ENCODE data around the gene TMCO6. TPM values are rescaled to one million over a fixed set of nuclear protein-coding genes. Genes with fewer than 3 reads are reported as not detected.
A peak's percentile ranks its signal among the peaks of the same experiment; 100 is the strongest.
"Not testable (repeated sequence)": the region's sequence is repeated elsewhere in the genome, so short reads cannot be mapped to it uniquely, and the experiment has no call there.

TMCO6 gene
- total RNA-seq, 1 donor, result 13.7 TPM

DNA sequence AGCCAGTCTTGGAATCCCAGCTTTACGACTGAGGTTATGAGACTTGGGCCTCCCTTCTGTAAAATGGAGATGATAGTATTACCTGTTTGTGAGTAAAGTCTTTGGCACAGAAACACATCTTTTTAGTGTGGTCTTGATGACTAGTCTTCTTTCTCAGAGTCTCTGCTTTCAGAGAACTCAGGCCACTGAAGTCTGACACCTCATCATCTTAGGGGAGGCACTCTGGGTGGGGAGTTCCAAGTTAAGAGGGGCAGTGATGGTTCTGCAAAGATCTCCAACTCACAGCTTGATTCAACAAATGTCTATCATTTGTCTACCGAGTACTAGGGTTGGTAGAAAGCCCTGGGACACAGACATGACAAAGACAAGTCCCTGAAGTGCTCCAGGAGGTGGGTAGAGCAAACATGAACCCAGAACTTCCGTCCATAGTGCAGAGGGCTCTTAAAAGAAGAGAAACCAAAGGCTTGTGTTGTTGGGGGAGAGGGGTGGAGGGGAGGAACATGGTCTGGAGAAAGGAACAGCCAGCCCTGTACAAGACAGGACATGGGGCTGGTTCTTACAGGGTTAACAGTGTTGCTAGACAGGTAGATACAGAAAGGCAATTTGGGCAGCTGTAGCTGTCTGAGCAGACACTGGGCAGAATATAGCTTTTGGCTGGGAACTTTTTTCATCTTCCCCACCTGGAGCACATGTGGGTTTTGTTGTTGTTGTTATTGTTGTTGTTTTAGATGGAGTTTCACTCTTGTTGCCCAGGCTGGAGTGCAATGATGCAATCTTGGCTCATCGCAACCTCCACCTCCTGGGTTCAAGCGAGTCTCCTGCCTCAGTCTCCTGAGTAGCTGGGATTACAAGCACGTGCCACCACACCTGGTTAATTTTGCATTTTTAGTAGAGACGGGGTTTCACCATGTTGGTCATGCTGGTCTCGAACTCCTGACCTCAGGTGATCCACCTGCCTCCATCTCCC is 3.7 kb upstream of the TMCO6 start:
- H3K9me3 ChIP-seq (ENCODE audit: low read depth, low read length), result no peaks in the 10 kb centered on the region
- H3K4me1 ChIP-seq (ENCODE audit: insufficient read depth, low read length), result peaks cover 72% of the 10 kb centered on the region
- no peak overlapping the region for H3K4me3 ChIP-seq (ENCODE audit: low read length)
- H3K27me3 ChIP-seq (ENCODE audit: insufficient read depth, low read length), result peaks cover 3% of the 10 kb centered on the region

GRCh38 chr5:140637371-140638100 is 1.7 kb upstream of the TMCO6 start:
- Histone ChIP-seq H3K9me3 (ENCODE audit: low read depth, low read length) (no peaks in the 10 kb centered on the region), H3K27me3 (ENCODE audit: insufficient read depth, low read length) (no peaks in the 10 kb centered on the region), H3K4me1 (ENCODE audit: insufficient read depth, low read length) (peaks cover 64% of the 10 kb centered on the region), H3K4me3 (ENCODE audit: low read length) (no peak overlapping the region)

DNA sequence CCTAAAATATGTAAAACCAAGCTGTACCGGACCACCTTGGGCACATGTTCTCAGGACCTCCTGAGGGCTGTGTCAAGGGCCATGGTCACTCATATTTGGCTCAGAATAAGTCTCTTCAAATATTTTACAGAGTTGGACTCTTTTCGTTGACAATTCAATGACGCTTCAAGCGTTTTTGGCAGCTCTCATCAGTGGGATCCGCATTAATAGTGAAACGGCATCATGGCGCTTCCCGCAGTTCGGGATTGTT is 428 bp upstream of the TMCO6 start:
- not testable (repeated sequence) for H3K27me3 ChIP-seq (ENCODE audit: insufficient read depth, low read length); H3K9me3 ChIP-seq (ENCODE audit: low read depth, low read length)
- peaks cover 53% of the 10 kb centered on the region for H3K4me1 ChIP-seq (ENCODE audit: insufficient read depth, low read length)
- H3K4me3 ChIP-seq (ENCODE audit: low read length), result peak overlapping the region; percentile 67

DNA sequence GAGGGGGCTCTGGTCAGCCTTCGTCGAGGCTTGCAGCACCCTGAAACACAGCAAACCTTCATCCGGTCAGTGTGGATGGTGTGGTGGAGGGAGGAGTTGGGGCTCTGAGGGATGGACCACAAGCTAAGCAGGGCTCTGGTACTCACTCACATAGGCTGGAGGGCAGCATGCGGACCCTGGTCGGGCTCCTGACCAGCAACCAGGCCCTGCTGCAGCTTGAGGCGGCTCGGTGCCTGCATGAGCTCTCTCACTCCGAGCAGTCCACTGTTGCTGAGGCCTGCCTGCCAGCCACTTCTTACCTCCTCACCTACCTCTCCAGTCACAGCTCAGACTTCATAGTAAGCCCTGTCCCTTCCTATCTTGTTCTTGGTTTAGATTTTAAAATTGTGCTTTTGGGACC is 2.5 kb downstream of the TMCO6 start:
- no peaks in the 10 kb centered on the region for H3K9me3 ChIP-seq (ENCODE audit: low read depth, low read length)
- H3K4me1 ChIP-seq (ENCODE audit: insufficient read depth, low read length), result peaks cover 48% of the 10 kb centered on the region
- H3K27me3 ChIP-seq (ENCODE audit: insufficient read depth, low read length), result no peaks in the 10 kb centered on the region
- no peak overlapping the region for H3K4me3 ChIP-seq (ENCODE audit: low read length)

DNA sequence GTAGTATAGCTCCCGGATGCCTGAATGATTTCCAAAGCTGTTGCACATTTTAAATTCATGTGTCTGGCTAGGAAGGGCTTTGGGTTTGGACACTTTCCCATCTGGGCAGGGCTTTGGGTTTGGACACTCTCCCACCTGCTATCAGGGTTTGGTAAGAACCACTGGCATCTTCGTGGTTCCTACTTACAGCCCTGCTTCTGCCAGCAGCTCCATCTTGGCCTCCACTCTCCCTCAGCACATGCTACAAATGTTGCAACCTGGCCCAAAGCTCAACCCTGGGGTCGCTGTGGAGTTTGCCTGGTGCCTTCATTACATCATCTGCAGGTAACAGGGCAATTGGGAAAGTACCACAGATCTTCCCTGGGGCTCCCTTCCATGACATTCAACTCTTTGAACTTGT is 3.5 kb downstream of the TMCO6 start:
- Histone ChIP-seq H3K4me1 (ENCODE audit: insufficient read depth, low read length) (peaks cover 42% of the 10 kb centered on the region), H3K27me3 (ENCODE audit: insufficient read depth, low read length) (no peaks in the 10 kb centered on the region), H3K4me3 (ENCODE audit: low read length) (no peak overlapping the region), H3K9me3 (ENCODE audit: low read depth, low read length) (no peaks in the 10 kb centered on the region)

DNA sequence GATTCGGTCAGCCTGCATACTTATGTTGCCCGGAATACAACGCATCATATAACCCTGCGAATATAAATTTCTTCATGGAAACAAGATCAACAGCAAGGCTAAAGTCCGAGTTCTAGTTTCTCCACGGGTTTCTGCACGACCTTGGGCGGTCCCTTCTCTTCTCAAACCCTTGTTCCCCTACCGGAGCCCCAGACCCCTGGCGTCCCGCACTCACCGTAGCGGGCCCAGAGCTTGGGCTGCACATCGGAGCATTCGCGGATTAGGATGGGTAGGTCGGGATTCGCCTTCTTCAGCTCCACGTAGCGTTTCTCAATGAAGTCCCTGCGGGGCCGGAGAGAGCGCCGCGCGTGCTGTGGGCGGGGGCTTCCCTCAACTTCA is 7.8 kb downstream of the TMCO6 start:
- Histone ChIP-seq H3K9me3 (ENCODE audit: low read depth, low read length) (no peaks in the 10 kb centered on the region), H3K4me1 (ENCODE audit: insufficient read depth, low read length) (peaks cover 35% of the 10 kb centered on the region), H3K27me3 (ENCODE audit: insufficient read depth, low read length) (no peaks in the 10 kb centered on the region), H3K4me3 (ENCODE audit: low read length) (peak overlapping the region; percentile 81)

DNA sequence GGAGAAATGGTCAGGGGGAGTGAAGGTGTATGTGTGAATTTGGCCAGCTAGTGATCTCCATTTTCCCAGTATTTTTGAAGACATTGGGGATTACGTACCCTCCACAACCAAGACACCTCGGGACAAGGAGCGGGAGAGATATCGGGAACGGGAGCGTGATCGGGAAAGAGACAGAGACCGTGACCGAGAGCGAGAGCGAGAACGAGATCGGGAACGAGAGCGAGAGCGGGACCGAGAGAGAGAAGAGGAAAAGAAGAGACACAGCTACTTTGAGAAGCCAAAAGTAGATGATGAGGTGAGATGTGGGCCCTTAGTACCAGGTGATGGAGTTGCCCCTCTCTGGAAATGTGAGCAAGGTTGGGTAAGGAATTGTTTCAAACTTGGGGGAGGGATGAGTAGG is 19.6 kb downstream of the TMCO6 start:
- Histone ChIP-seq H3K4me1 (ENCODE audit: insufficient read depth, low read length) (peaks cover 4% of the 10 kb centered on the region), H3K9me3 (ENCODE audit: low read depth, low read length) (no peaks in the 10 kb centered on the region), H3K27me3 (ENCODE audit: insufficient read depth, low read length) (no peaks in the 10 kb centered on the region), H3K4me3 (ENCODE audit: low read length) (no peak overlapping the region)

DNA sequence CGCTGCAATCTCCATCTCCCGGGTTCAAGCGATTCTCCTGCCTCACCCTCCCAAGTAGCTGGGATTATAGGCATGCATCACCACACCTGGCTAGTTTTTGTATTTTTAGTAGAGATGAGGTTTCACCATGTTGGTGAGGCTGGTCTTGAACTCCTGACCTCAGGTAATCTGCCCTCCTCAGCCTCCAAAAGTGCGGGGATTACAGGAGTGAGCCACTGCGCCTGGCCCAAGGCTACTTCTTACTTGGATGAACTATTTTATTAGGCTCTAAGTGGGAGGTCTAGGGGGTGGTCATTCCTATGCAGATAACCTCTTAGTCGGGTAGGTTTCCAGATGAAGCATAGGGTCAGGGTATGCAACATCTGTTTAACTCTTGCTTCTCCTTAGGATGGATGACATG is 21.1 kb downstream of the TMCO6 start:
- not testable (repeated sequence) for H3K27me3 ChIP-seq (ENCODE audit: insufficient read depth, low read length); H3K9me3 ChIP-seq (ENCODE audit: low read depth, low read length); H3K4me3 ChIP-seq (ENCODE audit: low read length)
- H3K4me1 ChIP-seq (ENCODE audit: insufficient read depth, low read length), result peaks cover 11% of the 10 kb centered on the region

GRCh38 chr5:140664030-140664358 is 24.7 kb downstream of the TMCO6 start:
- H3K4me3 ChIP-seq (ENCODE audit: low read length), result peak overlapping the region; percentile 85
- no peaks in the 10 kb centered on the region for H3K9me3 ChIP-seq (ENCODE audit: low read depth, low read length)
- H3K27me3 ChIP-seq (ENCODE audit: insufficient read depth, low read length), result no peaks in the 10 kb centered on the region
- H3K4me1 ChIP-seq (ENCODE audit: insufficient read depth, low read length), result peaks cover 22% of the 10 kb centered on the region

DNA sequence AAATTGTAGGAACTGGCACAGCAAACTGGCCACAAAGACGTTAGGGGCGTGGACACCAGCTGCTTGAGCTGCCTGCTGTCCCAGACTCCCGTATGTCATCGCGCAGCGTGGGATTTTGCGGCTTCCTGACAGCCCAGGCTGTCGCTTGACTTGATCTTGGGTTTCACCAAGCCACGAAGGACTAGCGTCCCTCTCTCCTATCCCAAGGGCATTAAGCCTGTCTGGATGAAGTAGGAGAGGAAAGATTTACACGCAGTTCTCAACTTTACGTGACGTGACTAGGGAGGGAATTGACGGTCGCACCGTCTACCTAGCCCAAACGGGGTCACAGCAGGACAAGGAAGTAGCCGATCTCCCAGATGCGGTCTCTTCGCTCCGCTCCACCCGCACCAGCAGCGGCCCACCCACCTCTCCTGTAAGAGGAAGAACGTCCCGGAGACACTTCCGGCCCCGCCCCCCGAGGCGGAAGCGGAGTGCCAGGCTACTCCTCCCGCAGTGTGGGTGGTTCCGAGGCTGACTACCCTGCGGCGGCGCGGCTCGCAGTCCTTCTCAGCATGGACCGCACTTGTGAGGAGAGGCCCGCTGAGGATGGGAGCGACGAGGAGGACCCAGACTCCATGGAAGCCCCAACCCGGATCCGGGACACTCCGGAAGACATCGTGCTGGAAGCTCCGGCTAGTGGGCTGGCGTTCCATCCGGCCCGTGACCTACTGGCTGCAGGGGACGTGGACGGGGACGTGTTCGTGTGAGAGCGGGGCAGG is 25.3 kb downstream of the TMCO6 start, which contains the start of gene WDR55:
Gene WDR55 (plus strand): TSS at position 546 of the 761 bp plus-strand sequence. CDS start 9 bp downstream, at position 555.
- peak within 1 kb of the TSS; percentile 85 for H3K4me3 ChIP-seq (ENCODE audit: low read length)

GRCh38 chr5:140671035-140671434 is 31.8 kb downstream of the TMCO6 start:
- not testable (repeated sequence) for H3K27me3 ChIP-seq (ENCODE audit: insufficient read depth, low read length); H3K4me1 ChIP-seq (ENCODE audit: insufficient read depth, low read length); H3K4me3 ChIP-seq (ENCODE audit: low read length); H3K9me3 ChIP-seq (ENCODE audit: low read depth, low read length)

More for the DNA sequence above, 25.3 kb downstream of the TMCO6 start, which contains the start of gene WDR55:
- Histone ChIP-seq H3K27me3 (ENCODE audit: insufficient read depth, low read length) (no peaks in the 10 kb centered on the region), H3K9me3 (ENCODE audit: low read depth, low read length) (no peaks in the 10 kb centered on the region), H3K4me1 (ENCODE audit: insufficient read depth, low read length) (peaks cover 22% of the 10 kb centered on the region)

DNA sequence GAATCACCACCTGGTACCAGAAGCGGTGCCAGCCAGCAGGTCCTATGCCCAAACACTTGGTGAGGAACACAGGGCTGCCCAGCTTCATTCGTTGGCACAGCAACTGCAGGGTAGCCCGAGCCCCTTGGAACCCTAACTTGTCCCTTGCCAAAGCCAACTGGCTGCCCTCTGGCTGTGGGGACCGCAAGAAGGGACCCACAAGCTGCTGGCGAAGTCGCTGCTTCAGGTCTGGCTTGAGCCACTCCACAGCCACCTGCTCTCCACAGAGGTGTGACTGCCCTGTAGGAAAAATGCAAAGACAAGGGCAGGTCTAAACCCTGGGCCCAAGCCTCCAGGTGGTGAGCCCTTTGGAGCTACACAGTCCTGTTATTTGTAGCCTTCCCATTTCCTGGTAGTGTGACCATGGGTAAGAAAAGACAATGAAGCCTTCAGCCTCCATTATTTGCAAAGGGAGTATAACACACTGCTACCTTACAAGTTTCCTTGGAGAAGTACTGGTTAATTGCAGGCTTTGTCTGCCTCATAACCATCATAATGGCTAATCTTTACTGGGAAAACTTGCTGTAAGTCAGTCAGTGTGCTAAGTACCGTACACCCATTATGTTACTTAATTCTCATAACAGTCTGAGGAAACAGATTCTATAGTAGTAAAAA is 32.3 kb downstream of the TMCO6 start:
- Histone ChIP-seq H3K9me3 (ENCODE audit: low read depth, low read length) (no peaks in the 10 kb centered on the region), H3K27me3 (ENCODE audit: insufficient read depth, low read length) (no peaks in the 10 kb centered on the region), H3K4me1 (ENCODE audit: insufficient read depth, low read length) (no peaks in the 10 kb centered on the region), H3K4me3 (ENCODE audit: low read length) (no peak overlapping the region)

DNA sequence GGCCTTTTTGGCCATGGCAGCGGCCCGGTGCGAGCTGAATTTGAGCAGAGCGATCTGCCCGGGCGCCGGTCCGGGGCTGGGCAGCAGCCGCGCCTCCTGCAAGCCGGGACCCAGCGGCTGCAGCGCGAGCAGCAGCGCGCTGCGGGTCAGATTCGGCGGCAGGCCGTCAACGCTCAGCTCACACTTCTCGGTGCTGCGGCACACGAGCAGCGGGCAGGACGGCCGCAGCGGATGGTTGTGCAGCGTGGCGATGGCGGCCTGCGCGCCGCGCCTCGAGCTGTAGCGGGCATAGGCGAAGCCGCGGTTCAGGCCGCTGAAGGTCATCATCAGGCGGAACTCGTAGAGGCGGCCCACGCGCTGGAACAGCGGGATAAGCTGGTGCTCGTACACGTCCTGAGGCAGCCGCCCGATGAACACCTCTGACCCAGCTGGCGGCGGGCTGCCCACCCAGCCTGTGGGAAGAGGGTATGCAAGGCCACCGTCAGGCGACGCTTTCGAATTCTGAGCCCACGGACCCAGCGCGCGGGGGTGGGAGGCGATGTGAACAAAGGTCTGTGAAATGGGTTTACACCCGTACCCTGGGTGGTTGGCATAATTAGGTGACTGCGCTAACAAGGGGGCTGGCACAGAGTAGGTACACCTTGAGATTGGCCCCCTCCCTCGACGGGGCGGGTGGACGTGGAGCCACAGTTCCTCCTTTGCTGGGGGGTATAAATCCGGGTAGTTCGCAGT is 33.4 kb downstream of the TMCO6 start:
- no peaks in the 10 kb centered on the region for H3K9me3 ChIP-seq (ENCODE audit: low read depth, low read length)
- no peaks in the 10 kb centered on the region for H3K4me1 ChIP-seq (ENCODE audit: insufficient read depth, low read length)
- H3K4me3 ChIP-seq (ENCODE audit: low read length), result no peak overlapping the region
- H3K27me3 ChIP-seq (ENCODE audit: insufficient read depth, low read length), result no peaks in the 10 kb centered on the region

- no peaks in the 10 kb centered on the region for H3K4me1 ChIP-seq (ENCODE audit: insufficient read depth, low read length)
- no peaks in the 10 kb centered on the region for H3K9me3 ChIP-seq (ENCODE audit: low read depth, low read length)
- H3K4me3 ChIP-seq (ENCODE audit: low read length), result no peak within 1 kb of the TSS
- H3K27me3 ChIP-seq (ENCODE audit: insufficient read depth, low read length), result no peaks in the 10 kb centered on the region
Measured at GRCh38 chr5:140673187-140673976, 34.1 kb downstream of the TMCO6 start, which contains the start of gene DND1. TSS of gene DND1 (minus strand) at chr5:140673576. CDS start at chr5:140673542, 34 bp downstream.
